Neural cell (in vitro differentiated cells): ENCODE measurements around the gene ATG7. TPM values are rescaled to one million over a fixed set of nuclear protein-coding genes. Genes with fewer than 3 reads are reported as not detected.

Source experiments
- H2AFZ ChIP-seq: fragments of 200-600, 300-800 bp; sonication (generic), shearing (Covaris generic); 2 replicates; pipeline ENCODE4 v1.6.0; 2014; ENCODE audit warnings: low read depth, mild to moderate bottlenecking, antibody characterized with exemption, low read length, moderate library complexity
- H3F3A ChIP-seq: fragments of 200-600 bp; shearing (Covaris generic); 2 replicates; pipeline ENCODE4 v1.6.1; 2016; ENCODE audit warnings: mild to moderate bottlenecking, moderate library complexity, mixed read lengths, antibody characterized with exemption, low read length; ENCODE audit not compliant: insufficient read depth, poor library complexity, severe bottlenecking
- H3K27ac ChIP-seq: fragments of 200-600, 300-800 bp; sonication (generic), shearing (Covaris generic); 2 replicates; pipeline ENCODE4 v1.5.1; 2014; ENCODE audit warnings: mild to moderate bottlenecking, low read length, moderate library complexity
- H3K27me3 ChIP-seq: fragments of 300-800, 200-600 bp; sonication (generic), shearing (Covaris generic); 2 replicates; pipeline ENCODE4 v1.6.0; 2014; ENCODE audit warnings: mild to moderate bottlenecking, low read depth, low read length, moderate library complexity; ENCODE audit not compliant: insufficient read depth
- H3K36me3 ChIP-seq: fragments of 300-800, 200-600 bp; sonication (generic), shearing (Covaris generic); 2 replicates; pipeline ENCODE4 v1.5.1; 2014; ENCODE audit warnings: mild to moderate bottlenecking, antibody characterized with exemption, low read length, moderate library complexity; ENCODE audit not compliant: insufficient read depth
- H3K4me2 ChIP-seq: fragments of 300-800, 200-600 bp; sonication (generic), shearing (Covaris generic); 2 replicates; pipeline ENCODE4 v1.6.0; 2014; ENCODE audit warnings: mild to moderate bottlenecking, low read length
- H3K4me3 ChIP-seq: fragments of 300-800, 200-600 bp; sonication (generic), shearing (Covaris generic); 2 replicates; pipeline ENCODE4 v1.5.1; 2014; ENCODE audit warnings: mild to moderate bottlenecking, low read length, moderate library complexity
- H3K79me2 ChIP-seq: fragments of 200-600 bp; shearing (Covaris generic); replicated peaks from 2 replicates; pipeline ENCODE4 v1.6.0; 2014; ENCODE audit warnings: mild to moderate bottlenecking, low read length, moderate library complexity; ENCODE audit not compliant: insufficient read depth
- H3K9ac ChIP-seq: fragments of 300-800, 200-600 bp; sonication (generic), shearing (Covaris generic); 2 replicates; pipeline ENCODE4 v1.6.1; 2016; ENCODE audit warnings: mild to moderate bottlenecking, low read length, mixed read lengths
- H3K9me2 ChIP-seq: fragments of 200-600 bp; shearing (Covaris generic); 2 replicates; pipeline ENCODE4 v1.6.1; 2016; ENCODE audit warnings: mild to moderate bottlenecking, low read length, mixed read lengths; ENCODE audit not compliant: insufficient read depth
- H3K9me3 ChIP-seq: fragments of 200-600, 300-800 bp; sonication (generic), shearing (Covaris generic); 2 replicates; pipeline ENCODE4 v1.6.1; 2016; ENCODE audit warnings: mild to moderate bottlenecking, mixed run types, low read length, moderate library complexity, mixed read lengths
- H4K20me1 ChIP-seq: fragments of 200-600 bp; shearing (Covaris generic); 2 replicates; pipeline ENCODE4 v1.6.1; 2016; ENCODE audit warnings: mild to moderate bottlenecking, mixed run types; ENCODE audit not compliant: insufficient read depth
- EP300 ChIP-seq: fragments of 450-650 bp; conservative IDR thresholded peaks from 2 replicates; pipeline ENCODE4 v1.6.1; 2014; ENCODE audit warnings: antibody characterized with exemption, mild to moderate bottlenecking, moderate library complexity; ENCODE audit not compliant: poor library complexity, severe bottlenecking
- EZH2 ChIP-seq: fragments of 200-600, 300-800 bp; shearing (Covaris generic), sonication (generic); IDR thresholded peaks from 2 replicates; pipeline ENCODE4 v1.6.1; 2014; ENCODE audit warnings: antibody characterized with exemption, low read length, borderline replicate concordance, mild to moderate bottlenecking; ENCODE audit not compliant: insufficient read depth, poor library complexity, severe bottlenecking
- MXI1 ChIP-seq: fragments of 450-650 bp; conservative IDR thresholded peaks from 2 replicates; pipeline ENCODE4 v1.6.1; 2014; ENCODE audit warnings: antibody characterized with exemption, mild to moderate bottlenecking; ENCODE audit not compliant: poor library complexity, severe bottlenecking
- POLR2AphosphoS5 ChIP-seq: IDR thresholded peaks from 2 replicates; pipeline ENCODE4 v1.6.1; 2012
- RAD21 ChIP-seq: fragments of 450-650 bp; conservative IDR thresholded peaks from 2 replicates; pipeline ENCODE4 v1.6.1; 2014; ENCODE audit warnings: antibody characterized with exemption, mild to moderate bottlenecking, moderate library complexity
- SMC3 ChIP-seq: fragments of 450-650 bp; conservative IDR thresholded peaks from 2 replicates; pipeline ENCODE4 v1.6.1; 2014; ENCODE audit warnings: antibody characterized with exemption, mild to moderate bottlenecking, moderate library complexity; ENCODE audit not compliant: poor library complexity
- TAF1 ChIP-seq: IDR thresholded peaks from 2 replicates; pipeline ENCODE4 v1.6.1; 2012; ENCODE audit warnings: low read depth
- polyA plus RNA-seq: library from polyadenylated mRNA; depleted of rRNA; stranded (reverse); fragments of >200 nt; gene quantifications from 2 replicates; pipeline ENCODE4 v1.2.3, GENCODE V29; 2014
- TF ChIP-seq, protein P1 (sequence below): fragments of 450-650 bp; IDR thresholded peaks from 2 replicates; pipeline ENCODE4 v1.5.1; 2014; ENCODE audit warnings: antibody characterized with exemption, mild to moderate bottlenecking, moderate library complexity; ENCODE audit not compliant: poor library complexity, severe bottlenecking
- TF ChIP-seq, protein P2 (sequence below): IDR thresholded peaks from 2 replicates; pipeline ENCODE4 v1.6.1; 2012; ENCODE audit warnings: borderline replicate concordance

ATG7 gene
- polyA plus RNA-seq, 1 donor from 2014 or later, result 28.8 TPM

DNA sequence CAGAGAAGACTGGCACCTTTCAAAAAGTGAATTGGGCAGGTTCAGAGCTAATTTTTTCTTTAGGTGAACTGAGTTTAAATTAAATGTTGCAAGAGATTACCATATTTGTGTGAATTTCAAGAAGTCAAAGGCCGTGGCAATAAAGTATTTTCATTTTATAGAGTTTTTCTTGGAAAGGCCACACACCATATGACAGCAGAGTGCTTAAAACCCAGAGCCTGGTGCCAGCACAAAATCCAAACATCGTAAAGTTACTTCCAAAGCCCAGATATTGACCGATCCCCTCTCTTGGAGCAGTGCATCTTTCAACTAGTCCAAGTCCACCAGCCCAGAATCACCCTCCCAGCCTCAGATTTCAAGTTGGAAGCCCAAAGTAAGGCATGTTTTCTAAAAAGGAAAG, 207.0 kb downstream of the ATG7 start:
- Histone ChIP-seq H3K27ac (no peak overlapping the region), H3K9ac (no peak overlapping the region), H3K4me2 (no peak overlapping the region), H3K9me2 (no peaks in the 10 kb centered on the region), H2AFZ (no peak overlapping the region), H3F3A (no peaks in the 10 kb centered on the region), H3K4me3 (no peak overlapping the region), H3K36me3 (no peaks in the 10 kb centered on the region), H3K9me3 (no peaks in the 10 kb centered on the region), H3K27me3 (no peaks in the 10 kb centered on the region), H4K20me1 (no peaks in the 10 kb centered on the region), H3K79me2 (no peaks in the 10 kb centered on the region)
- TF ChIP-seq EZH2 (no peak), EP300 (no peak), TAF1 (no peak), POLR2AphosphoS5 (no peak), SMC3 (no peak), RAD21 (no peak), MXI1 (no peak)
- TF ChIP-seq, protein P1, sequence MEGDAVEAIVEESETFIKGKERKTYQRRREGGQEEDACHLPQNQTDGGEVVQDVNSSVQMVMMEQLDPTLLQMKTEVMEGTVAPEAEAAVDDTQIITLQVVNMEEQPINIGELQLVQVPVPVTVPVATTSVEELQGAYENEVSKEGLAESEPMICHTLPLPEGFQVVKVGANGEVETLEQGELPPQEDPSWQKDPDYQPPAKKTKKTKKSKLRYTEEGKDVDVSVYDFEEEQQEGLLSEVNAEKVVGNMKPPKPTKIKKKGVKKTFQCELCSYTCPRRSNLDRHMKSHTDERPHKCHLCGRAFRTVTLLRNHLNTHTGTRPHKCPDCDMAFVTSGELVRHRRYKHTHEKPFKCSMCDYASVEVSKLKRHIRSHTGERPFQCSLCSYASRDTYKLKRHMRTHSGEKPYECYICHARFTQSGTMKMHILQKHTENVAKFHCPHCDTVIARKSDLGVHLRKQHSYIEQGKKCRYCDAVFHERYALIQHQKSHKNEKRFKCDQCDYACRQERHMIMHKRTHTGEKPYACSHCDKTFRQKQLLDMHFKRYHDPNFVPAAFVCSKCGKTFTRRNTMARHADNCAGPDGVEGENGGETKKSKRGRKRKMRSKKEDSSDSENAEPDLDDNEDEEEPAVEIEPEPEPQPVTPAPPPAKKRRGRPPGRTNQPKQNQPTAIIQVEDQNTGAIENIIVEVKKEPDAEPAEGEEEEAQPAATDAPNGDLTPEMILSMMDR, result no peak
- TF ChIP-seq, protein P2, sequence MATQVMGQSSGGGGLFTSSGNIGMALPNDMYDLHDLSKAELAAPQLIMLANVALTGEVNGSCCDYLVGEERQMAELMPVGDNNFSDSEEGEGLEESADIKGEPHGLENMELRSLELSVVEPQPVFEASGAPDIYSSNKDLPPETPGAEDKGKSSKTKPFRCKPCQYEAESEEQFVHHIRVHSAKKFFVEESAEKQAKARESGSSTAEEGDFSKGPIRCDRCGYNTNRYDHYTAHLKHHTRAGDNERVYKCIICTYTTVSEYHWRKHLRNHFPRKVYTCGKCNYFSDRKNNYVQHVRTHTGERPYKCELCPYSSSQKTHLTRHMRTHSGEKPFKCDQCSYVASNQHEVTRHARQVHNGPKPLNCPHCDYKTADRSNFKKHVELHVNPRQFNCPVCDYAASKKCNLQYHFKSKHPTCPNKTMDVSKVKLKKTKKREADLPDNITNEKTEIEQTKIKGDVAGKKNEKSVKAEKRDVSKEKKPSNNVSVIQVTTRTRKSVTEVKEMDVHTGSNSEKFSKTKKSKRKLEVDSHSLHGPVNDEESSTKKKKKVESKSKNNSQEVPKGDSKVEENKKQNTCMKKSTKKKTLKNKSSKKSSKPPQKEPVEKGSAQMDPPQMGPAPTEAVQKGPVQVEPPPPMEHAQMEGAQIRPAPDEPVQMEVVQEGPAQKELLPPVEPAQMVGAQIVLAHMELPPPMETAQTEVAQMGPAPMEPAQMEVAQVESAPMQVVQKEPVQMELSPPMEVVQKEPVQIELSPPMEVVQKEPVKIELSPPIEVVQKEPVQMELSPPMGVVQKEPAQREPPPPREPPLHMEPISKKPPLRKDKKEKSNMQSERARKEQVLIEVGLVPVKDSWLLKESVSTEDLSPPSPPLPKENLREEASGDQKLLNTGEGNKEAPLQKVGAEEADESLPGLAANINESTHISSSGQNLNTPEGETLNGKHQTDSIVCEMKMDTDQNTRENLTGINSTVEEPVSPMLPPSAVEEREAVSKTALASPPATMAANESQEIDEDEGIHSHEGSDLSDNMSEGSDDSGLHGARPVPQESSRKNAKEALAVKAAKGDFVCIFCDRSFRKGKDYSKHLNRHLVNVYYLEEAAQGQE, result no peak

GRCh38 chr3:11480663-11481298, 208.6 kb downstream of the ATG7 start:
- Histone ChIP-seq H3K36me3 (no peaks in the 10 kb centered on the region), H3K9me2 (no peaks in the 10 kb centered on the region), H3K9me3 (no peaks in the 10 kb centered on the region), H3K27me3 (no peaks in the 10 kb centered on the region), H3F3A (no peaks in the 10 kb centered on the region), H4K20me1 (no peaks in the 10 kb centered on the region), H3K27ac (no peak overlapping the region), H3K4me2 (no peak overlapping the region), H3K4me3 (no peak overlapping the region), H2AFZ (no peak overlapping the region), H3K79me2 (no peaks in the 10 kb centered on the region), H3K9ac (no peak overlapping the region)
- TF ChIP-seq, protein P1, result no peak
- TF ChIP-seq RAD21 (no peak), EZH2 (no peak), MXI1 (no peak), POLR2AphosphoS5 (no peak), TAF1 (no peak), EP300 (no peak), SMC3 (no peak)
